ENCODE results near the gene ACSS3. TPM values are rescaled to one million over a fixed set of nuclear protein-coding genes. Genes with fewer than 3 reads are reported as not detected.

The ACSS3 gene
- total RNA-seq, 1 experiment from 2014 or later = 0.70 TPM

DNA sequence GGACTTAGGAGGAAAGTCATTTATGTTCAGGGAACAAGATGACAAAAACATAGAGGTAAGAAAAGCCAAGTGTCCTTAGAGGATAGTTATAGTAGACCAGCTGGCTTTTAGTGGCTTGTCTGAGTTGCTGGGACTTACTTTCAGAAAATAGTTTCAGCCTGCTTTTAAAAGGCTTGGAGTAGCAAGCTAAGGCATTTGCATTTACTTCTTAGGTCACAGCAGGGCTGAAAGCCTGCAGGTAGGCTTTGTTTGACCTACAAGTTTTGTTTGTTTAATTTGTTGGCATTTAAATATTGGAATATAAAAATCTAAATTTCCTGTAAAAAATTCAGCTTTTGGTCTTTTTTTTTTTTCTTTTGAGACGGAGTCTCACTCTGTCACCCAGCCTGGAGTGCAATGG lies 5.1 kb downstream of the ACSS3 start:
- no peaks in the 10 kb centered on the region for H3K9me3 ChIP-seq
- POLR2A ChIA-PET = no interaction called here
- Mint-ChIP-seq H3K4me3 (ENCODE audit: unreplicated experiment) (no peak overlapping the region), H3K4me1 (ENCODE audit: low read depth, unreplicated experiment) (peaks cover 24% of the 10 kb centered on the region), H3K27me3 (ENCODE audit: insufficient read depth, unreplicated experiment) (no peaks in the 10 kb centered on the region), H3K27ac (ENCODE audit: unreplicated experiment) (no peak overlapping the region), H3K9me3 (ENCODE audit: unreplicated experiment) (peaks cover 7% of the 10 kb centered on the region), H3K36me3 (ENCODE audit: insufficient read depth, unreplicated experiment) (no peaks in the 10 kb centered on the region)
- no peaks in the 10 kb centered on the region for H3K27me3 ChIP-seq (replicated peaks; ENCODE audit: control insufficient read depth, insufficient read depth, low read length)
- no peak overlapping the region for H3K4me3 ChIP-seq (ENCODE audit: low read depth, low read length)
- no peak for DNase-seq
- TF ChIP-seq, protein P1, sequence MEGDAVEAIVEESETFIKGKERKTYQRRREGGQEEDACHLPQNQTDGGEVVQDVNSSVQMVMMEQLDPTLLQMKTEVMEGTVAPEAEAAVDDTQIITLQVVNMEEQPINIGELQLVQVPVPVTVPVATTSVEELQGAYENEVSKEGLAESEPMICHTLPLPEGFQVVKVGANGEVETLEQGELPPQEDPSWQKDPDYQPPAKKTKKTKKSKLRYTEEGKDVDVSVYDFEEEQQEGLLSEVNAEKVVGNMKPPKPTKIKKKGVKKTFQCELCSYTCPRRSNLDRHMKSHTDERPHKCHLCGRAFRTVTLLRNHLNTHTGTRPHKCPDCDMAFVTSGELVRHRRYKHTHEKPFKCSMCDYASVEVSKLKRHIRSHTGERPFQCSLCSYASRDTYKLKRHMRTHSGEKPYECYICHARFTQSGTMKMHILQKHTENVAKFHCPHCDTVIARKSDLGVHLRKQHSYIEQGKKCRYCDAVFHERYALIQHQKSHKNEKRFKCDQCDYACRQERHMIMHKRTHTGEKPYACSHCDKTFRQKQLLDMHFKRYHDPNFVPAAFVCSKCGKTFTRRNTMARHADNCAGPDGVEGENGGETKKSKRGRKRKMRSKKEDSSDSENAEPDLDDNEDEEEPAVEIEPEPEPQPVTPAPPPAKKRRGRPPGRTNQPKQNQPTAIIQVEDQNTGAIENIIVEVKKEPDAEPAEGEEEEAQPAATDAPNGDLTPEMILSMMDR (IDR thresholded peaks at IDR 0.05; ENCODE audit: insufficient read depth in 1 of 2, low read depth in 1 of 2, low read length in 1 of 2, severe bottlenecking in 1 of 2, unreplicated experiment in 1 of 2) = no peak
- intact Hi-C loops (cut with micrococcal nuclease; ENCODE audit: unreplicated experiment) = no loop called here
- CTCF ChIA-PET = no interaction called here
- H3K36me3 ChIP-seq (ENCODE audit: control insufficient read depth, insufficient read depth, low read length) = no peaks in the 10 kb centered on the region
- 0 out of 2 replicates have a peak, but pooled peaks cover 4% of the 10 kb centered on the region for H3K4me1 ChIP-seq
- no TSS peak for BruUV-seq (replicated peaks)

DNA sequence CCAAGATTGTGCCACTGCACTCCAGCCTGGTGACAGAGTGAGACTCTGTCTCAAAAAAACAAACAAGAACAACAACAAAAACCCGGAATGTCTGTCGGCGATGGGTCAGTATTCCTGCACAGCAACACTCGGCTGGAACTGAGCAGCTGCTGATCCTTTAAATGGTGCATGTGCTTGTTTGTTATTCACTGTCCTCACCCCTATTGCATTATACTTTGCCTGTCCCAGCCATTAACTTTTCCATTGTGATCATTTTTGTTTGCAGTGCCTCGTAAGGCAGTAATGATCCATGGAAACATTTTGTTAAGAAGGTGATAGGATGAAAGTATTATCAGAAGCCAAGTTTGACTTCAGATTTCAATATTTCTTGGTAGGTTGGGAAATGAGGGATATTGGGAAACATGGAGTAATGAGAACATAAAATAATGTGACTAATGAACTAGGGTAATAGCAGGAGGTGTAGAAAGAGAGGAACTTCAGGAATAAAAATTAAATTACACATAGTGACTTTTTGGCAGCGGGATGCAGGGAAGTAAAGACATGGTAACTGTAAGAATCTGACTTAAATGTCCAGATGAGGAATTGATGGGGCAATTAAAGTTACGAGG lies 6.1 kb downstream of the ACSS3 start:
- POLR2A ChIA-PET = no interaction called here
- Histone ChIP-seq H3K9me3 (no peaks in the 10 kb centered on the region), H3K4me3 (ENCODE audit: low read depth, low read length) (no peak overlapping the region), H3K36me3 (ENCODE audit: control insufficient read depth, insufficient read depth, low read length) (no peaks in the 10 kb centered on the region), H3K4me1 (0 out of 2 replicates have a peak, but pooled peaks cover 4% of the 10 kb centered on the region), H3K27me3 (replicated peaks; ENCODE audit: control insufficient read depth, insufficient read depth, low read length) (no peaks in the 10 kb centered on the region)
- H3K9me3 Mint-ChIP-seq (ENCODE audit: unreplicated experiment) = peaks cover 7% of the 10 kb centered on the region
- no peaks in the 10 kb centered on the region for H3K27me3 Mint-ChIP-seq (ENCODE audit: insufficient read depth, unreplicated experiment)
- no peak overlapping the region for H3K27ac Mint-ChIP-seq (ENCODE audit: unreplicated experiment)
- H3K4me1 Mint-ChIP-seq (ENCODE audit: low read depth, unreplicated experiment) = peaks cover 26% of the 10 kb centered on the region
- H3K36me3 Mint-ChIP-seq (ENCODE audit: insufficient read depth, unreplicated experiment) = no peaks in the 10 kb centered on the region
- CTCF ChIA-PET = no interaction called here
- intact Hi-C loops (cut with micrococcal nuclease; ENCODE audit: unreplicated experiment) = no loop called here
- TF ChIP-seq, protein P1 (IDR thresholded peaks at IDR 0.05; ENCODE audit: insufficient read depth in 1 of 2, low read depth in 1 of 2, low read length in 1 of 2, severe bottlenecking in 1 of 2, unreplicated experiment in 1 of 2) = no peak
- BruUV-seq (replicated peaks) = no TSS peak
- no peak for DNase-seq
- H3K4me3 Mint-ChIP-seq (ENCODE audit: unreplicated experiment) = no peak overlapping the region

DNA sequence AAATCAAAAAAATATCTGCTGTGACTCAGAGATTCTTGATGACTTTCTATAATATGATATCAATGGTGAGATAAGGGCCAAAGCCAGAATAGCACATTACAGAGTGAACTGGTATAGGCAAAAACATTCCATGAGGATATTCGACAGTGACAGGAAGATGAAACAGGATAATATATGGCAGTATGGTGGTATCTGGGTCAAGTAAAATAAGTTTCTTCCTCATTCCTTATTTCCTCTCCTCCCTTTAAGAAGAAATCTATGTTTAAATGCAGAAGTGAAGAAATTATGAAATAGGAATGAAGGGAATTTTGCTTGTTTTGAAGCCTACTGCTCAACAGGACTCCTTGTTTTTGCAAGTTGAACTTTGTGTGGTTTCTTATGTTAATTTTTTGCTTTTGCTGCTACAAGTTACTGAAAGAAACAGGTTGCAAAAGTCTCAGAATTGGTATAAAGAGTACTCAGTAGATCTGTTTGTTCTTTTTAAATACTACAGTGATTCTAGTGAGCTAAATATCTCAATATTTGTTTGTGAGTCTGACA lies 7.0 kb downstream of the ACSS3 start:
- BruUV-seq (replicated peaks) = no TSS peak
- no peaks in the 10 kb centered on the region for H3K36me3 ChIP-seq (ENCODE audit: control insufficient read depth, insufficient read depth, low read length)
- Mint-ChIP-seq H3K4me1 (ENCODE audit: low read depth, unreplicated experiment) (peaks cover 21% of the 10 kb centered on the region), H3K27me3 (ENCODE audit: insufficient read depth, unreplicated experiment) (no peaks in the 10 kb centered on the region), H3K9me3 (ENCODE audit: unreplicated experiment) (peaks cover 7% of the 10 kb centered on the region), H3K27ac (ENCODE audit: unreplicated experiment) (no peak overlapping the region), H3K36me3 (ENCODE audit: insufficient read depth, unreplicated experiment) (no peaks in the 10 kb centered on the region), H3K4me3 (ENCODE audit: unreplicated experiment) (no peak overlapping the region)
- 0 out of 2 replicates have a peak, but pooled peaks cover 4% of the 10 kb centered on the region for H3K4me1 ChIP-seq
- no peaks in the 10 kb centered on the region for H3K27me3 ChIP-seq (replicated peaks; ENCODE audit: control insufficient read depth, insufficient read depth, low read length)
- no peaks in the 10 kb centered on the region for H3K9me3 ChIP-seq
- intact Hi-C loops (cut with micrococcal nuclease; ENCODE audit: unreplicated experiment) = no loop called here
- TF ChIP-seq, protein P1 (IDR thresholded peaks at IDR 0.05; ENCODE audit: insufficient read depth in 1 of 2, low read depth in 1 of 2, low read length in 1 of 2, severe bottlenecking in 1 of 2, unreplicated experiment in 1 of 2) = no peak
- ChIA-PET CTCF (no interaction called here), POLR2A (no interaction called here)
- no peak overlapping the region for H3K4me3 ChIP-seq (ENCODE audit: low read depth, low read length)
- no peak for DNase-seq

Data from Caco-2 (cell line).